NK-92 treated with Interleukin-12 subunit alpha and Interleukin-12 subunit beta, amount 100 ng/mL, for 24 hours (cell line): ENCODE results near the gene SLC6A5.

ENCODE experiments used
- DNase-seq: peaks from one replicate; lab custom pipeline; 2025; lab: John Stamatoyannopoulos, UW

SLC6A5 gene

GRCh38 chr11:20668844-20669819, 69.7 kb downstream of the SLC6A5 start, which contains the start of gene NELL1:
Gene NELL1 (plus strand): TSS chr11:20669586.
- DNase-seq = no peak

- DNase-seq = no peak
These were observed 70.6 kb downstream of the SLC6A5 start for GRCh38 chr11:20669820-20670684.

GRCh38 chr11:20670932-20671403, 71.6 kb downstream of the SLC6A5 start:
- DNase-seq = no peak

- DNase-seq = no peak
These were observed 72.6 kb downstream of the SLC6A5 start for GRCh38 chr11:20671856-20672546.

GRCh38 chr11:20672575-20672974, 73.2 kb downstream of the SLC6A5 start:
- no peak for DNase-seq

- no peak for DNase-seq
These were observed 77.2 kb downstream of the SLC6A5 start for GRCh38 chr11:20676658-20677057.

- DNase-seq = no peak
These were observed 89.4 kb downstream of the SLC6A5 start for GRCh38 chr11:20688761-20689160.

- DNase-seq = no peak
These were observed 108.5 kb downstream of the SLC6A5 start for GRCh38 chr11:20707876-20708275.
